Fibroblast of villous mesenchyme (primary cell): Measurements from ENCODE around the gene PLP2. TPM values are rescaled to one million over a fixed set of nuclear protein-coding genes. Genes with fewer than 3 reads are reported as not detected.
A peak's percentile ranks its signal among the peaks of the same experiment; 100 is the strongest.

Experiments
- DNase-seq: peaks from one replicate; pipeline ENCODE4 v3.0.0-alpha.2; 2010; ENCODE audit warnings: low read depth
- H3K4me3 ChIP-seq: 2 replicates; pipeline ENCODE4 v1.5.1; 2011; ENCODE audit warnings: low read depth, mild to moderate bottlenecking, low read length
- CTCF ChIP-seq: IDR thresholded peaks from 2 replicates; pipeline ENCODE4 v1.5.1; 2012; ENCODE audit warnings: low read depth, mild to moderate bottlenecking, low read length; ENCODE audit not compliant: insufficient read depth
- total RNA-seq: library from RNA; depleted of rRNA; stranded (reverse); fragments of >200 nt; gene quantifications from 2 replicates; pipeline ENCODE4 v1.2.3, GENCODE V29; 2012

The PLP2 gene
- total RNA-seq, 1 donor: 19.0 TPM

- no peak for TF ChIP-seq CTCF
- H3K4me3 ChIP-seq: no peak overlapping the region
Measured at GRCh38 chrX:49188468-49189076, 16.9 kb downstream of the PLP2 start.

GRCh38 chrX:49189606-49190005 is 17.9 kb downstream of the PLP2 start:
- H3K4me3 ChIP-seq: peak overlapping the region; percentile 29
- TF ChIP-seq CTCF: no peak
- no peak for DNase-seq

More at GRCh38 chrX:49188468-49189076, 16.9 kb downstream of the PLP2 start:
- no peak for DNase-seq

GRCh38 chrX:49190821-49191573 is 19.3 kb downstream of the PLP2 start:
- H3K4me3 ChIP-seq: peak overlapping the region; percentile 75
- TF ChIP-seq CTCF: no peak
- peak; percentile 99 for DNase-seq

- H3K4me3 ChIP-seq: peak overlapping the region; percentile 75
- no peak for DNase-seq
- TF ChIP-seq CTCF: no peak
Measured at GRCh38 chrX:49191574-49192011, 19.9 kb downstream of the PLP2 start.

- TF ChIP-seq CTCF: peak; percentile 63
- H3K4me3 ChIP-seq: no peak overlapping the region
- DNase-seq: no peak
Measured at GRCh38 chrX:49192722-49193328, 21.1 kb downstream of the PLP2 start.

- no peak for TF ChIP-seq CTCF
- no peak for DNase-seq
- H3K4me3 ChIP-seq: no peak overlapping the region
Measured at GRCh38 chrX:49193542-49193964, 21.9 kb downstream of the PLP2 start.
